DOHH2 (cell line): ENCODE measurements around the gene MMEL1.

Source experiments
- EZH2phosphoT487 ChIP-seq: fragments of 200-600 bp; sonication (generic); IDR thresholded peaks from 2 replicates; pipeline ENCODE4 v1.6.1; 2017; ENCODE audit warnings: borderline replicate concordance, mild to moderate bottlenecking, antibody characterized with exemption, low read length, moderate library complexity, mixed read lengths
- TF ChIP-seq, protein P1 (sequence below): fragments of 200-600 bp; sonication (generic); IDR thresholded peaks from one replicate; pipeline ENCODE4 v1.5.1; 2014; ENCODE audit warnings: antibody characterized with exemption, mild to moderate bottlenecking, low read depth, low read length; ENCODE audit not compliant: poor library complexity, severe bottlenecking

DNA sequence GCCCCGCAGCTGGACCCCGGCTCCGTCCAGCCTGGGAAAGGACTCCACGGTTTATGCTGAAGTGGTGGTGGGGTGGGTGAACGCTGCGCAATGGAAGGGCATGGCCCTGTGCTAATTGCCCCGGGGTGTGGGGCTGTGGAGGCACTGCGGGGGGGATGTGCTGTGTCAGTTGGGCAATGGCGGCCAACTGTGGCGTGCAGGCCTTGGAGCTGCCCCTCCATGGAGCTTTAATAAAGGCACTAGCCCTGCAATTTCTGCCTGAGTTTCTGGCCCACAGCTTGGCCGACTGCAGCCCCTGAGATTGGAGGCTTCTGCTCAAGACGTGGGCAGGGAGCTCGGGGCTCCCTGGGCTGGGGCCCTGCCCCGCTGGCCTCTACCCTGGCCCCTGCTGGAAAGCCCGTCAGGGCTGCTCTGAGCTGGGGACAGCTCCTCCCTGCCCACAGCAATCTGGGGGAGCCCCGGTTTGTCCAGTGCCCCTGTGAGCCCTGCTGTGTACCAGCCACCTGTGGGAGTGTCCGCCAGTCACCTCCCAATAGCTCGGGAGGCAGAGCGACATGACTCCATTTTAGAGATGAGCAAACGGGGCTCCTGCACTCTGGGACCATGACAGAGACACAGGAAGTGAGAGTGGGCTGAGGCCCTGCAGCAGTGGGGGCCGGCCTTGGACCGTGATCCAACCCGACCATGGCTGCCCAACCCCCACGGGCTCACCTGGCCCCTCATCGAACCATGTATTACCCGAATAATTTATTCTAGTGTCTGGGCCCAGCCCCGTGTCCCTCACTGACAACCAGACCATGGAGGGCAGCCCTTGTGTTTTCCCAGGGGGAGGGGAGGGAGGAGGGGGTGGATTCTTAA is 85.4 kb downstream of the MMEL1 start:
- TF ChIP-seq, protein P1, sequence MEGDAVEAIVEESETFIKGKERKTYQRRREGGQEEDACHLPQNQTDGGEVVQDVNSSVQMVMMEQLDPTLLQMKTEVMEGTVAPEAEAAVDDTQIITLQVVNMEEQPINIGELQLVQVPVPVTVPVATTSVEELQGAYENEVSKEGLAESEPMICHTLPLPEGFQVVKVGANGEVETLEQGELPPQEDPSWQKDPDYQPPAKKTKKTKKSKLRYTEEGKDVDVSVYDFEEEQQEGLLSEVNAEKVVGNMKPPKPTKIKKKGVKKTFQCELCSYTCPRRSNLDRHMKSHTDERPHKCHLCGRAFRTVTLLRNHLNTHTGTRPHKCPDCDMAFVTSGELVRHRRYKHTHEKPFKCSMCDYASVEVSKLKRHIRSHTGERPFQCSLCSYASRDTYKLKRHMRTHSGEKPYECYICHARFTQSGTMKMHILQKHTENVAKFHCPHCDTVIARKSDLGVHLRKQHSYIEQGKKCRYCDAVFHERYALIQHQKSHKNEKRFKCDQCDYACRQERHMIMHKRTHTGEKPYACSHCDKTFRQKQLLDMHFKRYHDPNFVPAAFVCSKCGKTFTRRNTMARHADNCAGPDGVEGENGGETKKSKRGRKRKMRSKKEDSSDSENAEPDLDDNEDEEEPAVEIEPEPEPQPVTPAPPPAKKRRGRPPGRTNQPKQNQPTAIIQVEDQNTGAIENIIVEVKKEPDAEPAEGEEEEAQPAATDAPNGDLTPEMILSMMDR = no peak
- TF ChIP-seq EZH2phosphoT487 = no peak
